ENCODE measurements around the gene CD86.

DNA sequence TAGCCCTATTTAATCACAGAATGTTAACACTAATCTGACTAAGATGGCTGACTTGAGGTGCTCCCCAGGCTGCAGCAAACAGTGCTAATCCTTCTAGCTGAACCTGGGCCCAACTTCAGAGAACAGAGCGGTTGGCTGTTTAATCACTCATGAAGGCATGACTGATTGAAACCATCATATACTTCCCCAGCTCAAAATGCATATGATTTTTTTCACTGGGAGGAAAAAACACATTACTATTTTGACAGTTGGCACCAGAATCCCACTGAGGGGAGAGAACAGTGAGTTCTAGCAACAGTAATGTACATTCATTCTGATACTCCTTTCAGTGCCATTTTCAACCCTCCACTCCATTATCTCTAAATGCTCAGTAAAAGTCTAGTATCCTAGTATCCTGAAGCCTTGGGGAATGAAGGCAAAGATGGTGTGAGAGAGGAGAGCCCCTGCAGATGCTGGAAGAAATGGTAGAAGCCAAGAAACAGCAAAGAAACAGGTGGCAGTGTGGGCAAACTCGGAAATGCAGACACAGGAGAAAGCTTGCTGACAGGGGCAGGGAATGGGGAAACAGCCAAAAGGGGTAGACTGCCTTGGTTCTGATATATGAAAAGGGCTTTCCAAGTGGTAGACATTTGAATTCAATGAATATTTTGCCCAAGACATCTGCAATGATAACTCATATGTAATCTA lies 93.9 kb downstream of the CD86 start:
- TF ChIP-seq, protein P1, sequence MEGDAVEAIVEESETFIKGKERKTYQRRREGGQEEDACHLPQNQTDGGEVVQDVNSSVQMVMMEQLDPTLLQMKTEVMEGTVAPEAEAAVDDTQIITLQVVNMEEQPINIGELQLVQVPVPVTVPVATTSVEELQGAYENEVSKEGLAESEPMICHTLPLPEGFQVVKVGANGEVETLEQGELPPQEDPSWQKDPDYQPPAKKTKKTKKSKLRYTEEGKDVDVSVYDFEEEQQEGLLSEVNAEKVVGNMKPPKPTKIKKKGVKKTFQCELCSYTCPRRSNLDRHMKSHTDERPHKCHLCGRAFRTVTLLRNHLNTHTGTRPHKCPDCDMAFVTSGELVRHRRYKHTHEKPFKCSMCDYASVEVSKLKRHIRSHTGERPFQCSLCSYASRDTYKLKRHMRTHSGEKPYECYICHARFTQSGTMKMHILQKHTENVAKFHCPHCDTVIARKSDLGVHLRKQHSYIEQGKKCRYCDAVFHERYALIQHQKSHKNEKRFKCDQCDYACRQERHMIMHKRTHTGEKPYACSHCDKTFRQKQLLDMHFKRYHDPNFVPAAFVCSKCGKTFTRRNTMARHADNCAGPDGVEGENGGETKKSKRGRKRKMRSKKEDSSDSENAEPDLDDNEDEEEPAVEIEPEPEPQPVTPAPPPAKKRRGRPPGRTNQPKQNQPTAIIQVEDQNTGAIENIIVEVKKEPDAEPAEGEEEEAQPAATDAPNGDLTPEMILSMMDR (IDR thresholded peaks at IDR 0.05), result no peak
- TF ChIP-seq POLR2A (IDR thresholded peaks at IDR 0.05), result no peak
